Measurements from ENCODE around the gene WWTR1. TPM values are rescaled to one million over a fixed set of nuclear protein-coding genes. Genes with fewer than 3 reads are reported as not detected.

The WWTR1 gene
- total and polyA plus RNA-seq, 2 of the 4 experiments (the other 2 are of a cell fraction), result 38.9 to 65.3 TPM

GRCh38 chr3:149496891-149497290 lies 160.9 kb downstream of the WWTR1 start:
- TF ChIP-seq CEBPB (IDR thresholded peaks at IDR 0.05; ENCODE audit: low read depth, low read length) (no peak), BHLHE40 (IDR thresholded peaks at IDR 0.05; ENCODE audit: low read depth, low read length) (no peak), POLR2A (IDR thresholded peaks at IDR 0.05; ENCODE audit: low read depth, low read length) (no peak), MAZ (IDR thresholded peaks at IDR 0.05; ENCODE audit: borderline replicate concordance, low read depth, low read length) (no peak), FOS (IDR thresholded peaks at IDR 0.05; ENCODE audit: low read depth, low read length) (no peak), MXI1 (IDR thresholded peaks at IDR 0.05; ENCODE audit: borderline replicate concordance, low read depth, low read length) (no peak), SMC3 (IDR thresholded peaks at IDR 0.05; ENCODE audit: low read depth, low read length) (no peak), RCOR1 (IDR thresholded peaks at IDR 0.05; ENCODE audit: insufficient replicate concordance, low read length) (no peak), CHD1 (IDR thresholded peaks at IDR 0.05; ENCODE audit: low read depth, low read length) (no peak), RAD21 (IDR thresholded peaks at IDR 0.05; ENCODE audit: low read length) (no peak)
- TF ChIP-seq, protein P1, sequence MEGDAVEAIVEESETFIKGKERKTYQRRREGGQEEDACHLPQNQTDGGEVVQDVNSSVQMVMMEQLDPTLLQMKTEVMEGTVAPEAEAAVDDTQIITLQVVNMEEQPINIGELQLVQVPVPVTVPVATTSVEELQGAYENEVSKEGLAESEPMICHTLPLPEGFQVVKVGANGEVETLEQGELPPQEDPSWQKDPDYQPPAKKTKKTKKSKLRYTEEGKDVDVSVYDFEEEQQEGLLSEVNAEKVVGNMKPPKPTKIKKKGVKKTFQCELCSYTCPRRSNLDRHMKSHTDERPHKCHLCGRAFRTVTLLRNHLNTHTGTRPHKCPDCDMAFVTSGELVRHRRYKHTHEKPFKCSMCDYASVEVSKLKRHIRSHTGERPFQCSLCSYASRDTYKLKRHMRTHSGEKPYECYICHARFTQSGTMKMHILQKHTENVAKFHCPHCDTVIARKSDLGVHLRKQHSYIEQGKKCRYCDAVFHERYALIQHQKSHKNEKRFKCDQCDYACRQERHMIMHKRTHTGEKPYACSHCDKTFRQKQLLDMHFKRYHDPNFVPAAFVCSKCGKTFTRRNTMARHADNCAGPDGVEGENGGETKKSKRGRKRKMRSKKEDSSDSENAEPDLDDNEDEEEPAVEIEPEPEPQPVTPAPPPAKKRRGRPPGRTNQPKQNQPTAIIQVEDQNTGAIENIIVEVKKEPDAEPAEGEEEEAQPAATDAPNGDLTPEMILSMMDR (conservative IDR thresholded peaks at IDR 0.05; ENCODE audit: low read depth, low read length), result no peak
- no peaks in the 10 kb centered on the region for H3K36me3 ChIP-seq (ENCODE audit: control insufficient read depth, insufficient read depth, low read length)
- dilution Hi-C loops (cut with HindIII; ENCODE audit: low sequenced_read_pairs, unreplicated experiment) (no loop called here), in situ Hi-C loops (cut with MboI; ENCODE audit: low sequenced_read_pairs) (no loop called here), intact Hi-C loops (cut with micrococcal nuclease) (no loop called here)
- H3K23ac ChIP-seq (ENCODE audit: low read depth, low read length), result no peak overlapping the region
- H2BK15ac ChIP-seq (ENCODE audit: low read depth, low read length), result no peak overlapping the region
- no peak overlapping the region for H4K8ac ChIP-seq (ENCODE audit: low read depth in 2 of 2, low read length in 2 of 2)
- H2AK5ac ChIP-seq (ENCODE audit: low read depth, low read length), result no peak overlapping the region
- no peak overlapping the region for H3K4ac ChIP-seq (ENCODE audit: low read depth, low read length)
- H2BK20ac ChIP-seq (ENCODE audit: low read depth, low read length), result no peak overlapping the region
- H4K5ac ChIP-seq (ENCODE audit: low read depth, low read length), result no peak overlapping the region
- ATAC-seq (ENCODE audit: low read depth) (no peak), DNase-seq (no peak)
- ChIA-PET POLR2A (ENCODE audit: unreplicated experiment) (interaction anchor here (0.6 kb wide), 1 partner anchor 206 kb away, joined by 3 read pairs; no protein-coding TSS in a partner anchor), CTCF (interaction anchor here (0.6 kb wide), 1 partner anchor 124 kb away, joined by 4 read pairs; no protein-coding TSS in a partner anchor)
- no peak overlapping the region for H3K27ac ChIP-seq (ENCODE audit: insufficient read depth, low read length)
- H2AK9ac ChIP-seq (replicated peaks; ENCODE audit: low read depth, low read length, poor library complexity), result no peak overlapping the region
- H3K79me1 ChIP-seq (ENCODE audit: low read depth in 1 of 2, low read length in 2 of 2), result no peaks in the 10 kb centered on the region
- no peak overlapping the region for H4K91ac ChIP-seq (ENCODE audit: insufficient read depth, low read depth, low read length)
- no peak overlapping the region for H2AFZ ChIP-seq (replicated peaks; ENCODE audit: low read length, poor library complexity)
- H3K4me3 ChIP-seq (ENCODE audit: insufficient read depth, low read depth, low read length), result no peak overlapping the region
- no peak overlapping the region for H2BK120ac ChIP-seq (ENCODE audit: low read depth, low read length)
- no peak overlapping the region for H2BK5ac ChIP-seq (ENCODE audit: low read depth, low read length, poor library complexity, severe bottlenecking)
- H3K4me2 ChIP-seq (ENCODE audit: low read depth, low read length), result no peak overlapping the region
- no peaks in the 10 kb centered on the region for H3K9me3 ChIP-seq (ENCODE audit: control insufficient read depth, insufficient read depth, low read length)
- H3K18ac ChIP-seq (ENCODE audit: low read depth, low read length), result no peak overlapping the region
- H3K27me3 ChIP-seq (ENCODE audit: control insufficient read depth, insufficient read depth, low read length), result no peaks in the 10 kb centered on the region
- no peaks in the 10 kb centered on the region; the same call in 1 of the 2 replicates for H4K20me1 ChIP-seq (ENCODE audit: insufficient read depth, low read length)
- H3K56ac ChIP-seq (ENCODE audit: extremely low read depth, insufficient read depth, low read length), result no peak overlapping the region
- 100% methylated on average over 2 of the region's 4 CpGs; no CpG with 5 or more reads in 1 of the 2 experiments for WGBS, 2 experiments (ENCODE audit: extremely low coverage in 2 of 2, insufficient read length in 1 of 2)
- H3K4me1 ChIP-seq (ENCODE audit: control insufficient read depth, insufficient read depth, low read length), result peaks cover 10% of the 10 kb centered on the region; the same call in 1 of the 2 replicates
- H3K9ac ChIP-seq (ENCODE audit: low read depth, low read length), result no peak overlapping the region
- H3K9me1 ChIP-seq (ENCODE audit: insufficient read depth, low read length), result peaks cover 11% of the 10 kb centered on the region; the same call in 1 of the 2 replicates
- no TSS peak for BruUV-seq (replicated peaks)
- no peak overlapping the region for H3K14ac ChIP-seq (replicated peaks; ENCODE audit: low read depth, low read length)

All from IMR-90 (cell line).